HepG2 (cell line): Measurements from ENCODE around the gene ACAT2. TPM values are rescaled to one million over a fixed set of nuclear protein-coding genes. Genes with fewer than 3 reads are reported as not detected.

ENCODE experiments used
- ARID2 ChIP-seq: sonication (generic); formaldehyde crosslinking; IDR thresholded peaks from 2 replicates; pipeline ENCODE4 v1.8.1; 2022; ENCODE audit warnings: mild to moderate bottlenecking, missing genetic modification reagents, borderline replicate concordance
- ELF1 ChIP-seq: sonication (generic); formaldehyde crosslinking; IDR thresholded peaks from 2 replicates; pipeline ENCODE4 v1.4.0; 2020; ENCODE audit warnings: missing genetic modification reagents
- FOXA3 ChIP-seq: IDR thresholded peaks from 2 replicates; pipeline ENCODE4 v1.6.1; 2016; ENCODE audit warnings: missing genetic modification reagents, missing compliant biosample characterization
- HDAC6 ChIP-seq: fragments of 200-600 bp; sonication (generic); IDR thresholded peaks from 2 replicates; pipeline ENCODE4 v1.7.0; 2017; ENCODE audit warnings: mild to moderate bottlenecking, antibody characterized with exemption, low read length, low read depth
- HNRNPK ChIP-seq: fragments of 200-400 bp; formaldehyde crosslinking; IDR thresholded peaks from 2 replicates; pipeline ENCODE4 v1.6.1; 2018; ENCODE audit warnings: low read length, low read depth, moderate library complexity, mild to moderate bottlenecking; ENCODE audit not compliant: poor library complexity, severe bottlenecking
- KMT2A ChIP-seq: sonication (generic); formaldehyde crosslinking; IDR thresholded peaks from 2 replicates; pipeline ENCODE4 v1.4.0; 2020; ENCODE audit warnings: missing genetic modification reagents
- MED13 ChIP-seq: sonication (generic); formaldehyde crosslinking; IDR thresholded peaks from 2 replicates; pipeline ENCODE4 v1.5.0; 2020; ENCODE audit warnings: missing genetic modification reagents
- MED8 ChIP-seq: sonication (generic); formaldehyde crosslinking; IDR thresholded peaks from 2 replicates; pipeline ENCODE4 v1.8.1; 2023; ENCODE audit warnings: mild to moderate bottlenecking, missing genetic modification reagents; ENCODE audit not compliant: insufficient replicate concordance
- MEIS1 ChIP-seq: sonication (generic); formaldehyde crosslinking; IDR thresholded peaks from 2 replicates; pipeline ENCODE4 v1.9.0; 2021; ENCODE audit warnings: mild to moderate bottlenecking, missing genetic modification reagents, moderate library complexity, borderline replicate concordance
- NBN ChIP-seq: fragments of 450-650 bp; conservative IDR thresholded peaks from 2 replicates; pipeline ENCODE4 v1.6.1; 2017
- SRF ChIP-seq: IDR thresholded peaks from 2 replicates; pipeline ENCODE4 v1.6.1; 2011; ENCODE audit warnings: mild to moderate bottlenecking, low read depth, low read length, moderate library complexity
- ZNF30 ChIP-seq: sonication (generic); formaldehyde crosslinking; IDR thresholded peaks from 2 replicates; pipeline ENCODE4 v1.5.0; 2020; ENCODE audit warnings: mild to moderate bottlenecking, missing genetic modification reagents
- ZNF577 ChIP-seq: sonication (generic); formaldehyde crosslinking; IDR thresholded peaks from 2 replicates; pipeline ENCODE4 v1.4.0; 2020; ENCODE audit warnings: mild to moderate bottlenecking, low read depth, missing genetic modification reagents, borderline replicate concordance
- polyA plus RNA-seq, 8 experiments: library from polyadenylated mRNA; depleted of rRNA in 3 of 8; stranded (reverse) in 7 of 8; unstranded in 1 of 8; fragments of >200 nt; fragmentation: Illumina TruSeq in 4 of 8; extraction: Trizol in 4 of 8; gene quantifications; 2 replicates each; pipeline versions ENCODE4 v1.2.1 to v1.2.3, GENCODE V29; 2011 to 2016; ENCODE audit warnings: low read depth in 4 of 8, missing spikeins in 1 of 8, mixed read lengths in 1 of 8; ENCODE audit not compliant: insufficient read depth in 1 of 8
- total RNA-seq, 5 experiments: library from RNA; depleted of rRNA; stranded (reverse); fragments of >200 nt; fragmentation: Illumina TruSeq; extraction: Trizol; gene quantifications; 2 replicates each; pipeline ENCODE4 v1.2.3, GENCODE V29; 2016; ENCODE audit warnings: low read depth in 1 of 5
- TF ChIP-seq, protein P1 (sequence below): sonication (generic); formaldehyde crosslinking; IDR thresholded peaks from 2 replicates; pipeline ENCODE4 v1.4.0; 2020; ENCODE audit warnings: missing genetic modification reagents, low read depth, mild to moderate bottlenecking, borderline replicate concordance
- TF ChIP-seq, protein P2 (sequence below): IDR thresholded peaks from 2 replicates; pipeline ENCODE4 v1.4.0; 2020; ENCODE audit warnings: mild to moderate bottlenecking, missing genetic modification reagents
- TF ChIP-seq, protein P3 (sequence below): sonication (generic); formaldehyde crosslinking; conservative IDR thresholded peaks from 2 replicates; pipeline ENCODE4 v1.5.0; 2020; ENCODE audit warnings: missing genetic modification reagents
- TF ChIP-seq, protein P4 (sequence below): conservative IDR thresholded peaks from 2 replicates; pipeline ENCODE4 v1.6.1; 2018; ENCODE audit warnings: missing genetic modification reagents

The ACAT2 gene
- total and polyA plus RNA-seq, 2 of the 13 experiments (the other 11 are each of a cell fraction or from before 2014, with no cell fraction given), result 121 to 534 TPM

DNA sequence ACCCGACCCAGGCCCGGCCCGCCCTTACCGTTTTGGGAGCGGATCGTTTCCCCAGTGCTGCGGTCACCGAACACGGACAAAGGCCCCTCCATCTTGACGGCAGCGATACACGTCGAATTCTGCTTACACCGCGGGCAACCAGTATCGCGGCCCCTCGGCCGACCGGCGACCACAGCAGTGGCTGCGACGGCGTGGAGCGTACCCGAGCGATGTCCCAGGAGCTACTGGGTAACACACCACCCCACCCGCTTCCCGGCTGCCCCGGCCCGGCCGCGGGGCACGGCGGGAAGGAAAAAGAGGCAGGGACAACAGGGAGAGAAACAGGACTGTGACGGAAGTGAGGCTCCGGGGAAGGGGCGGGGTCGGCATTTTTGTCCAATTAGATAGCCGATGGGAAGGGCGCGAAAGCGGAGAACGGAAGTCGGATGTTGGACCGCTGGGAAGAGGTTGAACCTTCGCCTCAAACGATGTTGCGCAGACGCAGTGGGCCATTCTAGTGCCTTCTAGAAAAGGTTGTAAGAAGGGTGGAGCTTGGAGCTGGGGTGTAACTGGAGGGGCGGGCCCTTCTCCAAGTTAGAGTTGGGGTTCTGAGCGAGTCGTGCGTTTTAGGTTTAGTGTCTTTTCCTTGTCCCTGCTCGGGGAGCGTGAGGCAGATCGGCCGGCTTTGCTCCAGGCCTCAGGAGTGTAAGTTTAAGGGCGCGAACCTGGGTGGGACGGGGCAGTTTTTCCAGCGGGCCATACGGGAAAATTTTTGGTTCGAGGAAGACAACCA lies 27.7 kb downstream of the ACAT2 start, which contains the start of gene TCP1 (continued):
- TF ChIP-seq HDAC6, result no peak
- TF ChIP-seq, protein P1, sequence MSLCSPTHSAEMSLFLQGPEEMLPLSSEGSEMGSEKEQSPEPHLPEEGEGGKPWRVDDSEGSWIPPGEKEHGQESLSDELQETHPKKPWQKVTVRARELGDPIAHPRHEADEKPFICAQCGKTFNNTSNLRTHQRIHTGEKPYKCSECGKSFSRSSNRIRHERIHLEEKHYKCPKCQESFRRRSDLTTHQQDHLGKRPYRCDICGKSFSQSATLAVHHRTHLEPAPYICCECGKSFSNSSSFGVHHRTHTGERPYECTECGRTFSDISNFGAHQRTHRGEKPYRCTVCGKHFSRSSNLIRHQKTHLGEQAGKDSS (CRISPR knock-in tag), result peak; percentile 79; the same call in 1 of the 2 replicates
- 0 out of 2 replicates have a peak, but pooled peaks have one; percentile 39 for TF ChIP-seq ZNF577 (CRISPR knock-in tag)
- TF ChIP-seq ARID2 (CRISPR knock-in tag), result no peak
- no peak for TF ChIP-seq HNRNPK
- TF ChIP-seq KMT2A (CRISPR knock-in tag), result peak; percentile 95
- peak; percentile 89 for TF ChIP-seq MED8
- TF ChIP-seq, protein P2, sequence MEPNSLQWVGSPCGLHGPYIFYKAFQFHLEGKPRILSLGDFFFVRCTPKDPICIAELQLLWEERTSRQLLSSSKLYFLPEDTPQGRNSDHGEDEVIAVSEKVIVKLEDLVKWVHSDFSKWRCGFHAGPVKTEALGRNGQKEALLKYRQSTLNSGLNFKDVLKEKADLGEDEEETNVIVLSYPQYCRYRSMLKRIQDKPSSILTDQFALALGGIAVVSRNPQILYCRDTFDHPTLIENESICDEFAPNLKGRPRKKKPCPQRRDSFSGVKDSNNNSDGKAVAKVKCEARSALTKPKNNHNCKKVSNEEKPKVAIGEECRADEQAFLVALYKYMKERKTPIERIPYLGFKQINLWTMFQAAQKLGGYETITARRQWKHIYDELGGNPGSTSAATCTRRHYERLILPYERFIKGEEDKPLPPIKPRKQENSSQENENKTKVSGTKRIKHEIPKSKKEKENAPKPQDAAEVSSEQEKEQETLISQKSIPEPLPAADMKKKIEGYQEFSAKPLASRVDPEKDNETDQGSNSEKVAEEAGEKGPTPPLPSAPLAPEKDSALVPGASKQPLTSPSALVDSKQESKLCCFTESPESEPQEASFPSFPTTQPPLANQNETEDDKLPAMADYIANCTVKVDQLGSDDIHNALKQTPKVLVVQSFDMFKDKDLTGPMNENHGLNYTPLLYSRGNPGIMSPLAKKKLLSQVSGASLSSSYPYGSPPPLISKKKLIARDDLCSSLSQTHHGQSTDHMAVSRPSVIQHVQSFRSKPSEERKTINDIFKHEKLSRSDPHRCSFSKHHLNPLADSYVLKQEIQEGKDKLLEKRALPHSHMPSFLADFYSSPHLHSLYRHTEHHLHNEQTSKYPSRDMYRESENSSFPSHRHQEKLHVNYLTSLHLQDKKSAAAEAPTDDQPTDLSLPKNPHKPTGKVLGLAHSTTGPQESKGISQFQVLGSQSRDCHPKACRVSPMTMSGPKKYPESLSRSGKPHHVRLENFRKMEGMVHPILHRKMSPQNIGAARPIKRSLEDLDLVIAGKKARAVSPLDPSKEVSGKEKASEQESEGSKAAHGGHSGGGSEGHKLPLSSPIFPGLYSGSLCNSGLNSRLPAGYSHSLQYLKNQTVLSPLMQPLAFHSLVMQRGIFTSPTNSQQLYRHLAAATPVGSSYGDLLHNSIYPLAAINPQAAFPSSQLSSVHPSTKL (CRISPR knock-in tag), result no peak; the same call in 1 of the 2 replicates
- no peak; the same call in 1 of the 2 replicates for TF ChIP-seq MED13 (CRISPR knock-in tag)
- peak; percentile 85; the same call in 1 of the 2 replicates for TF ChIP-seq MEIS1 (CRISPR knock-in tag)
- TF ChIP-seq ELF1 (CRISPR knock-in tag), result peak; percentile 91
- TF ChIP-seq, protein P3, sequence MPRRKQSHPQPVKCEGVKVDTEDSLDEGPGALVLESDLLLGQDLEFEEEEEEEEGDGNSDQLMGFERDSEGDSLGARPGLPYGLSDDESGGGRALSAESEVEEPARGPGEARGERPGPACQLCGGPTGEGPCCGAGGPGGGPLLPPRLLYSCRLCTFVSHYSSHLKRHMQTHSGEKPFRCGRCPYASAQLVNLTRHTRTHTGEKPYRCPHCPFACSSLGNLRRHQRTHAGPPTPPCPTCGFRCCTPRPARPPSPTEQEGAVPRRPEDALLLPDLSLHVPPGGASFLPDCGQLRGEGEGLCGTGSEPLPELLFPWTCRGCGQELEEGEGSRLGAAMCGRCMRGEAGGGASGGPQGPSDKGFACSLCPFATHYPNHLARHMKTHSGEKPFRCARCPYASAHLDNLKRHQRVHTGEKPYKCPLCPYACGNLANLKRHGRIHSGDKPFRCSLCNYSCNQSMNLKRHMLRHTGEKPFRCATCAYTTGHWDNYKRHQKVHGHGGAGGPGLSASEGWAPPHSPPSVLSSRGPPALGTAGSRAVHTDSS (CRISPR knock-in tag), result no peak
- peak; percentile 34; the same call in 1 of the 2 replicates for TF ChIP-seq SRF
- peak; percentile 64; the same call in 1 of the 2 replicates for TF ChIP-seq FOXA3 (CRISPR knock-in tag)
- no peak for TF ChIP-seq ZNF30
- TF ChIP-seq, protein P4, sequence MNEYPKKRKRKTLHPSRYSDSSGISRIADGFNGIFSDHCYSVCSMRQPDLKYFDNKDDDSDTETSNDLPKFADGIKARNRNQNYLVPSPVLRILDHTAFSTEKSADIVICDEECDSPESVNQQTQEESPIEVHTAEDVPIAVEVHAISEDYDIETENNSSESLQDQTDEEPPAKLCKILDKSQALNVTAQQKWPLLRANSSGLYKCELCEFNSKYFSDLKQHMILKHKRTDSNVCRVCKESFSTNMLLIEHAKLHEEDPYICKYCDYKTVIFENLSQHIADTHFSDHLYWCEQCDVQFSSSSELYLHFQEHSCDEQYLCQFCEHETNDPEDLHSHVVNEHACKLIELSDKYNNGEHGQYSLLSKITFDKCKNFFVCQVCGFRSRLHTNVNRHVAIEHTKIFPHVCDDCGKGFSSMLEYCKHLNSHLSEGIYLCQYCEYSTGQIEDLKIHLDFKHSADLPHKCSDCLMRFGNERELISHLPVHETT, result peak; percentile 89
- TF ChIP-seq NBN, result no peak
